ES-I3 (cell line): ENCODE data around the gene BACE1.

ENCODE experiments used
- H3K36me3 ChIP-seq: 2 replicates; pipeline ENCODE4 v1.6.1; 2013; ENCODE audit warnings: mild to moderate bottlenecking, low read length, control low read depth, moderate library complexity; ENCODE audit not compliant: insufficient read depth
- H3K4me1 ChIP-seq: 2 replicates; pipeline ENCODE4 v1.6.1; 2013; ENCODE audit warnings: mild to moderate bottlenecking, control low read depth, low read length; ENCODE audit not compliant: insufficient read depth
- H3K9ac ChIP-seq: 2 replicates; pipeline ENCODE4 v1.6.1; 2013; ENCODE audit warnings: low read depth, mild to moderate bottlenecking, low read length, moderate library complexity
- H3K9me3 ChIP-seq: 2 replicates; pipeline ENCODE4 v1.6.1; 2013; ENCODE audit warnings: mild to moderate bottlenecking, low read length, moderate library complexity; ENCODE audit not compliant: control insufficient read depth, insufficient read depth

Gene BACE1

DNA sequence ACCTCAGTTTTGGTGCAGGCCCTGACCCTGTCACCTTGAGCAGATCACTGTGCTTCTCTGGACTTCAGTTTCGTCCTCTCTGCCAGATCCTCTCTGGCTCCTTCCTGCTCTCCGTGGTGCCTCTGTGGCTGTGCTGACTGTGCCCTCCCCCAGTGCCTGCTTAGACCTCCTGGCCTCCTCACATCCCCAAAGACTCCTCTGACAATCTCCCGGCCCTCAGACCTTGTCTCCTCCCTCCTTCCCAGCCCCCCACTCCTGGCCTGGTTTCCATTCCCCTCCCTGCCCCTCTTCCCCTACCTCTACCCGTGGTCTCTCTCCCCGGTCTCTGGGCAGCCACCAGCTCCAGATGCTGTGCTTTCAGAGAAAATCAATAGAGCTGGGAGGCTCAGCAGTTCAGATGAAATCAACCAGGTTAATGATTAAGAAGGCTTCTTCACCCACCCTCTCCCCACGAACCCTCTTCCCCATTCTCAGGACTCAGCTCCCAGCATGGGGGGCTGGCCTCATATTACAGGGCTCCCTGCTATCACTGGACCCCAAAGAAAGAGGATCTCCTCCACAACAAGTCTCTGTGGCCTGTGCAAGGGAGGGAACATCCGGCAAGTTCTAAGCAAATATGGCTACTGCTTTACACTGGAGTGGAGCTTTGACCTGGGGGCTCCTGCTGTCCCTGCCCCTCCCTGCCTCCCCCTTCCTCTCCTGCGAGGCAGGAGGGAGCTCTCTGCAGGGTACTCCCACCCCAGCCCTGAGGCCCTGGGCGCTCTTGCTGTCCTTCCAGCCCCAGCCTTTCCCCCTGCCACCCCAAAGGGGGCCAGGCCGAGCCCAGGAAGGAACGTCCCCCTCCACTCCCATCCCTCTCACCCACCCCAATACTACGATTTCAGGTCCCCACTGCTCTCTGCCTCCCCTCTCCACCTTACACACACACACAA lies 16.4 kb downstream of the BACE1 start:
- Histone ChIP-seq H3K36me3 (no peaks in the 10 kb centered on the region), H3K9ac (peak overlapping the region; percentile 34; the same call in 1 of the 2 replicates), H3K4me1 (peaks cover 38% of the 10 kb centered on the region), H3K9me3 (no peaks in the 10 kb centered on the region)

DNA sequence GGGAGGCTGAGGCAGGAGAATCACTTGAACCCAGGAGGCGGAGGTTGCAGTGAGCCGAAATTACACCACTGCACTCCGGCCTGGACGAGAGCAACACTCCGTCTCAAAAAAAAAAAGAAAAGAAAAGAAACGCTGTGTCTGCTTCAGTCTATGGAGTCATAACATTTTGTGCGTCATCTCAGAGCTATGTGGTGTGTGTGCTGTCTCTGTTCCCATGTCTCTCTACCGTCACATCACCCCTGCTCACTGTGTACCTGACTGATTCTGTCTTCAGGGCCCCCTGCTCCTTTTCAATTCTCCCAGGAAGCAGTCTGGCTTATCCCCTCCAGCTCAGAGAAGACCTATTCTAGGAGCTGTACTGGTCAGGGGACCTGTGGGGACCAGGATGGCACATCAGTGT lies 17.9 kb downstream of the BACE1 start:
- no peaks in the 10 kb centered on the region for H3K9me3 ChIP-seq
- H3K36me3 ChIP-seq, result peaks cover 3% of the 10 kb centered on the region; the same call in 1 of the 2 replicates
- H3K4me1 ChIP-seq, result peaks cover 24% of the 10 kb centered on the region

DNA sequence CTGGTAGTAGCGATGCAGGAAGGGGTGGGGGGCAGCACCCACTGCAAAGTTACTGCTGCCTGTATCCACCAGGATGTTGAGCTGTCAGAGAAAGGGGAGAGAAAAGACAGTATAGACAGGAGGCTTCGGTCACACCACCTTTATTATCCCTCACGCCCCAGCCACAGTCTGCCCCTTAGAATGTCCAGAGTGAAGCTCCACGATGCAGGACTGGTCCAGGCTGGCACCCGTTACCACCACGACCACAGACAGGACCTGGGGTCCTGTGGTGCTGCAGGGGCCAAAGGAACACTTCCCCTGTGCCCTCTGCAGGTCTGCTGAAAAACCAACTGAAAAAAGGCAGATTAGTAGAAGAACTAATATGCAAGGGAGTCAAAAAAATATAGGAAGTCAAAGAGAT lies 19.2 kb downstream of the BACE1 start:
- H3K9me3 ChIP-seq, result no peaks in the 10 kb centered on the region
- H3K36me3 ChIP-seq, result peaks cover 3% of the 10 kb centered on the region; the same call in 1 of the 2 replicates
- no peak overlapping the region for H3K9ac ChIP-seq
- H3K4me1 ChIP-seq, result peaks cover 20% of the 10 kb centered on the region

More for the DNA sequence above, 17.9 kb downstream of the BACE1 start:
- no peak overlapping the region for H3K9ac ChIP-seq

DNA sequence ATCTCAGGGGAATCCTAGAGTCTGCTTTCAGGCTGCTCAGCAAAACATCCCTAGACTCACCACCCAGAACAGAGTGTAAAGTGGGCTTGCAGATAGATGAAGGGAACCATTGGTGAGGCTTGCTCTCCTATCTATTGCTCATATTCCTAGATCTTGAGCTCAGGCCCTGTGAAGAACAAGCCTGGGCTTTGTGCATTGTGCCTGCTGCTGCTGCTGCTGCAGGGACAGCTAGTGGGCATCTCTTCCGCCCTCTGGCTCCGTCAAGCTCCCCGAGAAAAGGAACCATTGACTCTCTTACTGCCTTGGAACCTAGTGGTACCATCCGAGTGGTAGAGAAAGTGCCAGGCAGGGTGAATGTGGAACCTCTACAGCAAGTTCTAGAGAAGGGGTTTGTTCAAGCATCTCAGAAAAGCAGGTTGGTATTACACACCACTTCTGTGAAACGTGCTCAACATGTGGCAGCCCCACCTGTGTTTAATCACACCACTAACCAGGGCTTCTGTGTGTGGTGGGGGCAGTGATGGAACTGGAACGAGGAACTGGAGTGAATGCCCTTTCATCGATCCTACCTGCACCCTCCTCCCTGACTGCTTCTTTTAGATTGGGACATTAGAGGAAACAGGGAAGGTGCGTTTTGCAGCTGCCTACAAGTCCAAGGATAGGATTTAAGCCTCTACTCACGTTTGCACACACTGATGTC lies 20.5 kb downstream of the BACE1 start:
- Histone ChIP-seq H3K9ac (no peak overlapping the region), H3K9me3 (no peaks in the 10 kb centered on the region), H3K36me3 (peaks cover 7% of the 10 kb centered on the region), H3K4me1 (peaks cover 15% of the 10 kb centered on the region)

DNA sequence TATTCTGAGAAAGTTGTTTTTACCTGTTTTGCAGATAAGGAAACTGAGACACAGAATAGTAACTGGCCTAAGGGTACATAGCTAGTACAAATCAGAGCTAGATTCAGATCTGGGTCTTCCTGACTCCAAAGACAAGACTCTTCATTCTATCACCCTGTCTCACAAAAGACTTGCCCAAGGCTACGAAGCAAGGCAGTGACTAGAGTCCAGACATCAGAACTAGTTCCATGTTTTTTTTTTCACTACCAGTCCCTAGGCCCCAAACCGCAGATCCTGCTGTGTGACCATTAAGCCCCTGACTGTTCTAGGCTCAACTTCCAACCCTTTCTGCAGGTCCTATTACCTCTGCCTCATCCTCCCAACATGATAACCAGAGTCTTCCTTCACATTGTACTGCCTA lies 23.4 kb downstream of the BACE1 start:
- no peaks in the 10 kb centered on the region for H3K9me3 ChIP-seq
- no peak overlapping the region for H3K9ac ChIP-seq
- no peaks in the 10 kb centered on the region for H3K4me1 ChIP-seq
- peaks cover 13% of the 10 kb centered on the region for H3K36me3 ChIP-seq

DNA sequence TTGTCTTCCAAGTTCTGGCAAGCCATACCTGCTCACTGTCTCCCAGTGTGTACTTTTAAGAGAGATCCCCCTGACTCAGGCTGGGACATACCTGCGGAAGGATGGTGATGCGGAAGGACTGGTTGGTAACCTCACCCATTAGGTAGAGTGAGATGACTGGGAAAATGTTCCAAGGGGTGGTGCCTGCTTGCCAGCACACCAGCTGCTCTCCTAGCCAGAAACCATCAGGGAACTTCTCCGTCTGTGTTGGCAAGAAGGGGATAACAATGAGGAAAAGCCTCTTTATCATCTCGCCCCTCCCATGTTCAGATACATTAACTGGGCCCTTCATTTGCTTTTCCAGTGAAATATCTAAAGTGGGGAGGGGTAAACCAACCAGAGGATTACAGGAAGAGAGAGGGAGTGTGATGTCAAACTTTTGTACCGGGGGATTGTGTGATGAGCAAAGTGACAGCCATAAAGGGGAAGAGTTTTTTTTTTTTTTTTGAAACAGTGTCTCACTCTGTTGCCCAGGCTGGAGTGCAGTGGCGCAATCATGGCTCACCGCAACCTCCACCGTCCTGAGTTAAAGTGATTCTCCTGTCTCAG lies 25.2 kb downstream of the BACE1 start, which contains the start of gene BACE1-AS:
TSS of gene BACE1-AS (plus strand) at position 538 of the 588 bp plus-strand sequence.
- H3K4me1 ChIP-seq, result no peaks in the 10 kb centered on the region
- H3K9me3 ChIP-seq, result no peaks in the 10 kb centered on the region
- peaks cover 13% of the 10 kb centered on the region for H3K36me3 ChIP-seq
- H3K9ac ChIP-seq, result no peak within 1 kb of the TSS

DNA sequence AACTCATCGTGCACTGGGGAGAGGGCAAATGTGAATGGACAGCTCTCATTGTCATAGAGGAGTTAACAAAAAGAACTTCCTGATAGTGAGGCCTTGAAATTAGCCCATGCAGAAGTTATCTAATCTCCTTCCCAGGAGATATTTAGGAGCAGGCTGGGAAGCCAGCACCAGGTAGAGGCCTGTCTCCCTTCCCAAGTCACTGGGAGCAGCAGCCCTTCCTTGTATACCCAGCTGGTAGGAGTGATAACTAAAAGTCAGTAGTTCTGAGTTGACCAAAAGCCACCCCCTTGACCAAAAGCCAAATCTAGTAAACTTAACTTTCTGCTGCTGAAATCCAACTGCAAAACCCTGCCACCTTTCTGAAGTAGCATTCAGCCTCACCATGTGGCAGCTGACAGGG lies 26.3 kb downstream of the BACE1 start:
- Histone ChIP-seq H3K36me3 (peaks cover 13% of the 10 kb centered on the region), H3K9me3 (no peaks in the 10 kb centered on the region), H3K9ac (no peak overlapping the region), H3K4me1 (no peaks in the 10 kb centered on the region)

DNA sequence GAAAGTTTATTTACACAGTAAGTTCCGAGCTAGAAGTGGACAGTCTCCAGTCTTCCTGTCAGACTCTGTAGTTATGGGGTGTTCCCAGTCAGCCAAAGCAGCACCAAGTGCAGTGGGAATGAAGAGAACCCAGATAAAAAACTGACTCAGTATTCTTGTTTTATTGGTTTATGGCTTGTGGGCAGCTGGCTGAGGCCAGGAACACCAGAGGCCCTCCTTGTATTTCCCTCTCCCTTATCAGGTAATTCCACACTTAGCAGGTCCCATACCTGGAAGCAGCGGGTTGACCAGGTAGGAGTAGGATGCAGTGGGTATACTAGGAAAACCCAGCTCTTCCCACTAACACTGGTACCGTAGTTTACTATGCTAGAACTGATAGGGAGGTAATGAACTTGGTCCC lies 28.4 kb downstream of the BACE1 start:
- Histone ChIP-seq H3K36me3 (peaks cover 10% of the 10 kb centered on the region), H3K4me1 (no peaks in the 10 kb centered on the region), H3K9ac (no peak overlapping the region), H3K9me3 (no peaks in the 10 kb centered on the region)

DNA sequence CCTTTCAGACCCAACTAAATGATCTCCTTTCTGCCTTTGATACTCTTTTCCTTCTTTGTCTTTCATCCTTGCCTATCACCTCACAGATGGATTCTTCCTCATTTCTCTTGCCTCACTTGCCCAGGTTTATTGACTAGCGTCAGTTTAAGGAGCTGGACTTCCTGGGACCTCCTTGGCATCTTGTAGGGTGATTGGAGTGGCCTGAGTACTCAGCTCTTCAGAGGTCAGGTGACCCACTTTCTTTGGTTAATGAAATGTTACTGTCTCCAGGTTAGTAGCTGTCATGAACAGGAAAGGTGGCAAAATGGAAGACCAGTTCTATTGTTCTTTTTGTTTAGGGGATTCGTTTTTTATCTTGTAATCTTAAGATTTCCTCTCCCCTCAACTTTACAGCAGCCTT lies 29.5 kb downstream of the BACE1 start:
- Histone ChIP-seq H3K4me1 (peaks cover 1% of the 10 kb centered on the region; the same call in 1 of the 2 replicates), H3K9ac (no peak overlapping the region), H3K36me3 (peaks cover 10% of the 10 kb centered on the region), H3K9me3 (no peaks in the 10 kb centered on the region)

DNA sequence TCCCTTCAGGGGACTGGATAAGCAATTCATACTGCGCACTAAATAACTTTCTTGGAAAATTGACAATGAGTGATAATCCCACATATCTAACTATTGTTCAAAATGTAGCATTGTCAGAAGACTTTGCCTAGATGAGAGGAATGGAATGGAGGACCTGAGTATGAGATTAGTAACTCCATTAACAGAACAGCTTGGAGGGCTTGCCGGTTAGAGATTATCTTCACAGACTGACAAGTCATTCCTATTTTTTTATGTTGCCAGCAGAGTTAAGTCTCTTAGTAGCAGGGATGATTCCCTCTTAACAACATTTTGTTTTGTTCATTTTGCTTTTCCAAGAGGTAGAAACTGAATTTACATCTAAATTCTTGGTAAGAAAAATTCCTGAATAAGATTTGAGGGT lies 32.0 kb downstream of the BACE1 start:
- Histone ChIP-seq H3K9ac (no peak overlapping the region), H3K36me3 (peaks cover 4% of the 10 kb centered on the region), H3K4me1 (peaks cover 11% of the 10 kb centered on the region; the same call in 1 of the 2 replicates), H3K9me3 (no peaks in the 10 kb centered on the region)

DNA sequence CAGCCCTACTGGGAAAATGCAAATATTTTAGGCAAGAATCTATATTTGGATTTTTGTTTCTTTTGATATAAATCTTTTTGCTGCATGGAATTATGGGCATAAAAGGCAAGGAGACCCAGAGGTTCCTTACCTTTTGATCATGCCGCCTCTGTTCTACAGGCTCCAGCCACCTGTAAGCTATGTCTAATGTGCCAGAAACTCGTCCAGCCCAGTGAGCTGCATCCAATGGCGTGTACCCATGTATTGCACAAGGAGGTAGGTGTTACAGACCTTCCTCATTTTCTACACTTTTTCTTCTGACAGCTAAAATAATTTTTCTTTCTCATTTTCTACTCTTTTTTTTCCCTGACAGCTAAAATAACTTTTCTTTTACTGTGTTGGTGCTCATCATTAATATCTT lies 33.1 kb downstream of the BACE1 start:
- no peak overlapping the region for H3K9ac ChIP-seq
- peaks cover 3% of the 10 kb centered on the region for H3K36me3 ChIP-seq
- H3K9me3 ChIP-seq, result no peaks in the 10 kb centered on the region
- peaks cover 14% of the 10 kb centered on the region; the same call in 1 of the 2 replicates for H3K4me1 ChIP-seq

DNA sequence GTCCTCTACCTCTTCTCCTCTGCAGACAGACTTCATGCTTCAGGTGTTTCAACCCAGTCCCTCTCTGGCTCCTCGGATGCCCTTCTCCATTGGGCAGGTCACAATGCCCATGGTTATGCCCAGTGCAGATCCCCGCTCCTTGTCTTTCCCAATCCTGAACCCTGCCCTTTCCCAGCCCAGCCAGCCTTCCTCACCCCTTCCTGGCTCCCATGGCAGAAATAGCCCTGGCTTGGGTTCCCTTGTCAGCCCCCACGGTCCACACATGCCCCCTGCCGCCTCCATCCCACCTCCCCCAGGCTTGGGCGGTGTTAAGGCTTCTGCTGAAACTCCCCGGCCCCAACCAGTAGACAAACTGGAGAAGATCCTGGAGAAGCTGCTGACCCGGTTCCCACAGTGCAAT lies 34.2 kb downstream of the BACE1 start:
- Histone ChIP-seq H3K9ac (no peak overlapping the region), H3K36me3 (no peaks in the 10 kb centered on the region; the same call in none of the 2 replicates), H3K4me1 (peaks cover 14% of the 10 kb centered on the region; the same call in 1 of the 2 replicates), H3K9me3 (no peaks in the 10 kb centered on the region)

DNA sequence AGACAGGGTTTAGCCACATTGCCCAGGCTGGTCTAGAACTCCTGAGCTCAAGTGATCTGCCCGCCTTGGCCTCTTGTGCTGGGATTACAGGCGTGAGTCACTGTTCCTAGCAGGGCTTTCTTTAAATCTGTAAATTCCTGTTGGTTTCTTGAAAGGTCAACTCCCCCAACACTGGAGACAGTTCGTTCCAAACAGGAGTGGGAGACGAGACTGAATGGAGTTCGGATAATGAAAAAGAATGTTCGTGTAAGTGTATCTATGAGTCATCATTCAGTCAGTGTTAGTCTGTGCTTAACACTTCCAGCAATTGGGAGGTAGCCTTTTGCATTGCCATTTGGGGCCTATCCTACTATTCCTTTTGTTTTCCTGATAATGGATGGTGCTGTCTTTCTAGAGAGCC lies 34.9 kb downstream of the BACE1 start:
- Histone ChIP-seq H3K4me1 (peaks cover 14% of the 10 kb centered on the region; the same call in 1 of the 2 replicates), H3K9me3 (no peaks in the 10 kb centered on the region), H3K36me3 (no peaks in the 10 kb centered on the region; the same call in none of the 2 replicates), H3K9ac (no peak overlapping the region)

DNA sequence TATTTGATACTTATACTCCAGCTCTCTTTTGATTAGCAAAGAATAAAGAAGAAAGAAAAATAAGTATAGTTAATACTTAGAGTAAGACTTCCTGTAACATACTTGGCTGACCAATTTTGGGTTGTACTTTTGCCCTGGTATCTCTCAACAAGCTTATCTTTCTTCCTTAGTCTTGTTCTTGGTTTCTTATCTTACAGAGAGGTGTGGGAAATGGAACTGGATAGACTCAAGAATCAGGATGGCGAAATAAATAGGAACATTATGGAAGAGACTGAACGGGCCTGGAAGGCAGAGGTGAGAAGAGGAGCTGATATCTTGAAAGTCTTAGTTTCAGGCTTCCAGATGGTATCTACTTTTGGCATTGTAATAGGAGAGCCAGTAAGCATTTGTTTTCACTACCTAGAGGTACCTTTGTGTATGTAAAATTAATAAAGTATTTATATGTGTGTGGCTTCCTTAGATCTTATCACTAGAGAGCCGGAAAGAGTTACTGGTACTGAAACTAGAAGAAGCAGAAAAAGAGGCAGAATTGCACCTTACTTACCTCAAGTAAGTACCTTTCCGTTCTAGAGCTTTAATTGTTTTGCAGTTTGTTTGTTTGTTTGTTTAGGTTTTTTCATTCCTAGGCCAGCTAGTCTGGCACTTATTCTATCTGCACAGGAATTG lies 36.2 kb downstream of the BACE1 start:
- no peaks in the 10 kb centered on the region for H3K9me3 ChIP-seq
- no peak overlapping the region for H3K9ac ChIP-seq
- H3K4me1 ChIP-seq, result peaks cover 14% of the 10 kb centered on the region; the same call in 1 of the 2 replicates
- no peaks in the 10 kb centered on the region; the same call in 1 of the 2 replicates for H3K36me3 ChIP-seq
